GM12865 (cell line): ENCODE data around the gene SEMA3G.

Source experiments
- DNase-seq: peaks from one replicate; pipeline ENCODE4 v3.0.0; 2010; ENCODE audit warnings: low read depth
- H3K4me3 ChIP-seq: 2 replicates; pipeline ENCODE4 v1.5.1; 2011; ENCODE audit warnings: mild to moderate bottlenecking, low read depth, low read length, control low read depth
- TF ChIP-seq, protein P1 (sequence below): IDR thresholded peaks from 2 replicates; pipeline ENCODE4 v1.5.1; 2011; ENCODE audit warnings: low read length, control low read depth, low read depth, inconsistent platforms; ENCODE audit not compliant: insufficient read depth; ENCODE audit errors: missing control alignments

SEMA3G gene

DNA sequence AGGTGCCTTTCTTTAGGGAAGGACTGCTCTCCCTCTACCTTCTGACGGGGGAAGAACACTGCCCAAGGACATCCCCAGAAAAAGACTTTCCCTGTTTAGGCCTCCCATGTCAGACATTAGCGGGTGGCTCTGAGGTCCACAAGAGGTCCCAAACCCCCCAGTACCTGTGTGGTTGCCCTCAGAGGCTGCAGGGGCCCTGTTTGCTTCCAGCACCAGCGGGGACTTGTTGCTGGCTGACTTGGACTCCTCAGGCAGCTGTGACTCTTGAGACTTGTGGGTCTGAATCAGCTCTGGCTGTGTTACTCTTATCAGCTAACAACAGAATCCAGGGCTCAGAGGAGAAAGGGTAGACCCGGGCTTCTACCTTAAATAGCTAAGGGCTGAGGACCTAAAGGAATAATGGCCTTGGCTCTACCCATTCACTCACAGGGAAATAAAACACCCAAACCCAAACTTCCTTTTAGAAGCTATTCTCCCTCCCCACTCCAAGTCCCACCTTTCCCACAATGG is 39.2 kb downstream of the SEMA3G start:
- no peak overlapping the region for H3K4me3 ChIP-seq
- no peak for DNase-seq
- TF ChIP-seq, protein P1, sequence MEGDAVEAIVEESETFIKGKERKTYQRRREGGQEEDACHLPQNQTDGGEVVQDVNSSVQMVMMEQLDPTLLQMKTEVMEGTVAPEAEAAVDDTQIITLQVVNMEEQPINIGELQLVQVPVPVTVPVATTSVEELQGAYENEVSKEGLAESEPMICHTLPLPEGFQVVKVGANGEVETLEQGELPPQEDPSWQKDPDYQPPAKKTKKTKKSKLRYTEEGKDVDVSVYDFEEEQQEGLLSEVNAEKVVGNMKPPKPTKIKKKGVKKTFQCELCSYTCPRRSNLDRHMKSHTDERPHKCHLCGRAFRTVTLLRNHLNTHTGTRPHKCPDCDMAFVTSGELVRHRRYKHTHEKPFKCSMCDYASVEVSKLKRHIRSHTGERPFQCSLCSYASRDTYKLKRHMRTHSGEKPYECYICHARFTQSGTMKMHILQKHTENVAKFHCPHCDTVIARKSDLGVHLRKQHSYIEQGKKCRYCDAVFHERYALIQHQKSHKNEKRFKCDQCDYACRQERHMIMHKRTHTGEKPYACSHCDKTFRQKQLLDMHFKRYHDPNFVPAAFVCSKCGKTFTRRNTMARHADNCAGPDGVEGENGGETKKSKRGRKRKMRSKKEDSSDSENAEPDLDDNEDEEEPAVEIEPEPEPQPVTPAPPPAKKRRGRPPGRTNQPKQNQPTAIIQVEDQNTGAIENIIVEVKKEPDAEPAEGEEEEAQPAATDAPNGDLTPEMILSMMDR = no peak

GRCh38 chr3:52405066-52405465 is 39.8 kb downstream of the SEMA3G start:
- H3K4me3 ChIP-seq = no peak overlapping the region
- DNase-seq = no peak
- TF ChIP-seq, protein P1 = no peak

DNA sequence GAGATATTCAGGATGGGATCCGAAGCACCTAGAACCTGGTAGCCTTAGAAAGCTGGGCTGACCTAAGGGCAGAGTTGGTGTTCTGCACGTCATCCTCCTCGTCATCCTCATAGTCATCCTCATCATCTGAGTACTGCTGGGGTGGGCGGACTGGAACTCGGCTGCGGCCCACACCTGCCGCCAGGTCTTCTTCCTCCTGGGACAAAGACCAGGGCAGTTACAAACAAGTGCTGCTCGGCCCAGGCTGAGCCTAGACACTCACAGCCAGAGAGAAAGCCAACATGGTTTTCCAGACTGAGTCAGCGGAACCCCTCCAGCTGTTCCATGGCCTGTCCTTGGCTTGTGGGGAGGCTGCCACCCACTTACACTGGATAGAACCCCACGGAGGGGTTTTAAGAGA is 40.5 kb downstream of the SEMA3G start:
- TF ChIP-seq, protein P1 = no peak
- no peak overlapping the region for H3K4me3 ChIP-seq
- no peak for DNase-seq

GRCh38 chr3:52403955-52404354 is 40.9 kb downstream of the SEMA3G start:
- DNase-seq = no peak
- H3K4me3 ChIP-seq = no peak overlapping the region
- TF ChIP-seq, protein P1 = no peak

GRCh38 chr3:52403271-52403841 is 41.5 kb downstream of the SEMA3G start:
- TF ChIP-seq, protein P1 = no peak
- H3K4me3 ChIP-seq = no peak overlapping the region
- no peak for DNase-seq

DNA sequence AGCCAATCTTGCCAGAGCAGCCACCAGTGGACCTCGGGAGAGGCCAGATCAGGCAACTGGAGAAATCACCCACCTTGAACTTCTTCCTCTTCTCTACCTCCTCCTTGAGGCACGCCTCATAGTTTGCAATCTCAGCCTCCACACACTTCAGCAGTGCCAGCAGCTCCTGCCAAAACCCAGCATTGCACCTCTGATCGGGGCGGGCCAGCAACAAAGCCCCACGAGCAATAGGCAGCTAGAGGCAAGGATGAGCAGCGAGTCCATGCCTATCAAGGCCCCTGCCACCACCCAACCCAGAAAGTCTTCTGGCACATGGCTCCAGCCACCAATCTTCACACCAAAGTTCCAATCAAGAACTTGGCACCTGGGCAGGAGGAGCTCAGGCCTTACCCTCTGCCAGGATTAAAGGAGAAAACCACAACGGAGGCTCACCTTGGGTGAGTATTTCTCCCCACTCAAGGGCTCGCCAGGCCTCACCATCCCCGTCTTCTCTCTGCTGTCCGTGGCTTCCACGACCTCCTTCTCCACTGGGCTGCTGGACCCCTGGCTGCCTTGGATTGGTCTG is 42.1 kb downstream of the SEMA3G start:
- no peak for DNase-seq
- H3K4me3 ChIP-seq = no peak overlapping the region
- TF ChIP-seq, protein P1 = no peak

DNA sequence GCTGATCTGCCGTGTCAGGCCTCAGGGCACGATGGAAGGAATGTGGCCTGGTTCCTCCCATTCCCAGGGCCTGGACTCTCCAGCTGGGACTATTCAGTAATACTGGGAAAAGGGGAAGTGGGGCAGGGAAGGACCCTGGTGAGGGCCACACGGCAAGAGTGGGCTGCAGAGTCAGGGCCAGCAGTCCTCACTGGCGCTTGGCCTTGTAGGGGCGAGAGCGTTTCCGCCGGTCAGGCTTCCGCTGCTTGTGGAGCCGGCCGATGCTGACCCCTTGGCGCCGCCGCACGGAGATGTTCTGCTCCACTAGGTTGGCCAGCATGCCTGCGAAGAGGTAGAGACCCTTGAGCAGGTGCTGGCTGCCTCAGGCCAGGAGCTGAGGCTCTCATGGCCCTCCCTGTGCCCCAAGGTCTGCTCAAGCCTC is 42.8 kb downstream of the SEMA3G start:
- TF ChIP-seq, protein P1 = no peak
- no peak overlapping the region for H3K4me3 ChIP-seq
- no peak for DNase-seq
